Measurements from ENCODE around the gene MERTK.
"Not testable (repeated sequence)": the region's sequence is repeated elsewhere in the genome, so short reads cannot be mapped to it uniquely, and the experiment has no call there.

Gene MERTK

DNA sequence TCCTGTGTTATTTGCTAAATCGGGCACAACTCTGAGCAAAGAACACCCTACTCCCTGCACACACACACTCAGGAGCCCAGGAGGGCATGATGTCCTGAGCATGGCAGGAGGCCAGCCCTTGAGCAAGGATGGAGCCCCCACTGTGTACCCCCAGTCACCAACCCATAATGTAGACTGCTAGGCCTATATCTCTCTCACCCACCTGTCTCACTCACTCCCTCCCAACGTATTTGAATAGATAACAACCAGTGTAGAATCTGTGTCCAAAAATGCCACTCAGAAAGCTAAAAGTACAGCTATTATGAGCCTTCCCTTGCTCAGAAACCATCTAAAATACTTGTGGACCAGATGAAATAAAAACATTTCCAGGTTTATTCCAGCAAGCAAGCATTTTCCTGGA lies 29.3 kb downstream of the MERTK start:
- H3K4me3 ChIP-seq (ENCODE audit: low read depth, low read length): no peak overlapping the region
- TF ChIP-seq, protein P1, sequence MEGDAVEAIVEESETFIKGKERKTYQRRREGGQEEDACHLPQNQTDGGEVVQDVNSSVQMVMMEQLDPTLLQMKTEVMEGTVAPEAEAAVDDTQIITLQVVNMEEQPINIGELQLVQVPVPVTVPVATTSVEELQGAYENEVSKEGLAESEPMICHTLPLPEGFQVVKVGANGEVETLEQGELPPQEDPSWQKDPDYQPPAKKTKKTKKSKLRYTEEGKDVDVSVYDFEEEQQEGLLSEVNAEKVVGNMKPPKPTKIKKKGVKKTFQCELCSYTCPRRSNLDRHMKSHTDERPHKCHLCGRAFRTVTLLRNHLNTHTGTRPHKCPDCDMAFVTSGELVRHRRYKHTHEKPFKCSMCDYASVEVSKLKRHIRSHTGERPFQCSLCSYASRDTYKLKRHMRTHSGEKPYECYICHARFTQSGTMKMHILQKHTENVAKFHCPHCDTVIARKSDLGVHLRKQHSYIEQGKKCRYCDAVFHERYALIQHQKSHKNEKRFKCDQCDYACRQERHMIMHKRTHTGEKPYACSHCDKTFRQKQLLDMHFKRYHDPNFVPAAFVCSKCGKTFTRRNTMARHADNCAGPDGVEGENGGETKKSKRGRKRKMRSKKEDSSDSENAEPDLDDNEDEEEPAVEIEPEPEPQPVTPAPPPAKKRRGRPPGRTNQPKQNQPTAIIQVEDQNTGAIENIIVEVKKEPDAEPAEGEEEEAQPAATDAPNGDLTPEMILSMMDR (IDR thresholded peaks at IDR 0.05; ENCODE audit: borderline replicate concordance, insufficient read depth, low read depth, low read length): no peak

GRCh38 chr2:111930409-111930808 lies 32.0 kb downstream of the MERTK start:
- TF ChIP-seq, protein P1 (IDR thresholded peaks at IDR 0.05; ENCODE audit: borderline replicate concordance, insufficient read depth, low read depth, low read length): no peak
- no peak overlapping the region for H3K4me3 ChIP-seq (ENCODE audit: low read depth, low read length)

- no peak overlapping the region for H3K4me3 ChIP-seq (ENCODE audit: low read depth, low read length)
- TF ChIP-seq, protein P1 (IDR thresholded peaks at IDR 0.05; ENCODE audit: borderline replicate concordance, insufficient read depth, low read depth, low read length): no peak
Measured at GRCh38 chr2:111930875-111931274, 32.5 kb downstream of the MERTK start.

GRCh38 chr2:111932841-111933291 lies 34.5 kb downstream of the MERTK start:
- TF ChIP-seq, protein P1 (IDR thresholded peaks at IDR 0.05; ENCODE audit: borderline replicate concordance, insufficient read depth, low read depth, low read length): no peak
- no peak overlapping the region for H3K4me3 ChIP-seq (ENCODE audit: low read depth, low read length)

- H3K4me3 ChIP-seq (ENCODE audit: low read depth, low read length): not testable (repeated sequence)
Measured at GRCh38 chr2:111933900-111934299, 35.5 kb downstream of the MERTK start.

DNA sequence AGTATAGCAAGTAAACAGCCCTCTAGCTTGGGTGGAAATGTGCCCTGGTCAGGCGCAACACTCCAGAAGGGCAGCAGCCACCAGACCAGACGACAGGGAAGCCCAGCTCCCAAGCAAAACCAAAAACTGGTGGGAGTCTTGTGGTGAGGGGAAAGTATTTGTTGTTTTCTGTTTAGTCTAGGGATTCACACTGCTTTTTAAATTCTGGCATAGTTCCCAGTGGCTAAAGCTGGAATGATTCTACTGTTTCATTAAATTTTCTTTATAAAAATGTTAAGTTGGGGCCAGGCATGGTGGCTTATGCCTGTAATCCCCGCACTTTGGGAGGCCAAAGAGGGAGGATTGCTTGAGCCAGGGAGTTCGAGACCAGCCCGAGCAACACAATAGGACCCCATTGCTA lies 38.5 kb downstream of the MERTK start:
- TF ChIP-seq, protein P1 (IDR thresholded peaks at IDR 0.05; ENCODE audit: borderline replicate concordance, insufficient read depth, low read depth, low read length): no peak
- H3K4me3 ChIP-seq (ENCODE audit: low read depth, low read length): no peak overlapping the region

DNA sequence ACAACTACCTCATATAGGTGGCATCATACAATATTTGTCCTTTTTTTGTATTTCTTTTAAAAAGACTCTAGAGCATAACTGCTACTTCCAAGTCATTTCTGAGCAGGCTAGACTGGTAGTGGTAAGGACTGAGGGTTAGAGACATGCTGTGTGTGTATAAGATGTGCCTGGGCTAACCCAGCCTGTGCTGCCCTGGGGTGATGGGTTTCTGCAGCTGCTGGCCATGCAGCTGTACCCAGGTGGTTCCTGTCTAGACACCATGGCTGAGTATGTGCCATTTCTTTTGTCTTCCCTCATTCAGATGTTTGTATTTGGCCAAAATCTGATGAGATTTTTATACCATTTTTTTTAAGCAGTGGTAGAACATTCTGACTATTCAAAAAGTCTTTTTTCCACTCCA lies 40.0 kb downstream of the MERTK start:
- H3K4me3 ChIP-seq (ENCODE audit: low read depth, low read length): no peak overlapping the region
- TF ChIP-seq, protein P1 (IDR thresholded peaks at IDR 0.05; ENCODE audit: borderline replicate concordance, insufficient read depth, low read depth, low read length): no peak

Measured in GM12875 (cell line).